ENCODE measurements around the gene SGMS2.

The SGMS2 gene

DNA sequence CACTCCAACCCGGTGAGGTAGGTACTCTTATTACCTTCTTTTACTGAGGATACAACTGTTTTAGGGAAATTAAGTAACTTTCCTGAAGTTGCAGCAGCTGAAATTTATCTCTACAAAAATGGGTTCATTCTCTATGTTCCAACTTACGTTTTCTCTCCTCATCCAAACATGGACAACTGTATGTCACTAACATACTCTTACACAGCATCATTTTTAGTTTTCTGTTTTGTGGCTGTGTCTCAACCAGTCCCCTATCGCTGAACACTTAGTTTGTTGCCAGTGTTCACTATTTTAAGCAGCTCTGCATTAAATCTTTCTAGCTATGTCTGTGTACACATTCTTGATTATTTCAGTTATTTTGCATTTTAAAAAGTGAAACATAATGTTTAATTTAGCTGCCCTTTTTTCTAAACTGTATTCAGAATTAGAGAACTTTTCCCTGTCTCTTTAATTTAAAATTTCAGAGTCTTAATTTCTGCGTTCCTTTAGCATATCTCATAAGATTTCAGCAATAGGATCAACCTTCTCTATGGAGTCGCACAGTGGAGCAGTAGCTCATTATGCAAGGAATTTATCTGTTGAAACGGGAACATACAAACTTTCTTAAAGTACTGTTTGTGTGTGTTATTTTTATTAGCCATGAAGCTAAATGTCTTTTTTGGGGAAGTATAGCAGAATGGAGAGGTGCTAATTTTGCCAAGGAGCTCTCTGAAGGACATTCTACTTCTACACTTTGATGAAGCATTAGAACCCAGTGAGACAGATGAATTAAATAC lies 3.8 kb downstream of the SGMS2 start:
- no peak for DNase-seq
- ATAC-seq, result no peak

DNA sequence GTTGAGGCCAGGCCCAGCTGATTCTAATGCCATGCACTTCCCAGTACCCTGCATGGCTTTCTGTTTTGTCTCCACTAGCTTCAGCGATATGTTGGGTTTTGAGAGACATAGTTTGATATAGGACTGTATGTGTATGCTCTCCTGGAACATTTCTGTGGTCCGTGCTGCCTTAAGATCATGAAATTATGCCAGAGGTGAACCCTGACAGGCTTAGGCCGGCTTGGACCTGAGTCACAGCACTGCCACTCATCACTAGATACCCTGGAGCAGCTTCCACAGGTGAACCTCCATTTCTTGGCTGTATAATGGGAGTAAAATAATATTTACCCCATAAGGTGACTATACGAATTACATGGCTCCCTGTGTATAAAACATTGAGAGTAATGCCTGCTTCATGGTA lies 6.4 kb downstream of the SGMS2 start:
- DNase-seq (no peak), ATAC-seq (no peak)

DNA sequence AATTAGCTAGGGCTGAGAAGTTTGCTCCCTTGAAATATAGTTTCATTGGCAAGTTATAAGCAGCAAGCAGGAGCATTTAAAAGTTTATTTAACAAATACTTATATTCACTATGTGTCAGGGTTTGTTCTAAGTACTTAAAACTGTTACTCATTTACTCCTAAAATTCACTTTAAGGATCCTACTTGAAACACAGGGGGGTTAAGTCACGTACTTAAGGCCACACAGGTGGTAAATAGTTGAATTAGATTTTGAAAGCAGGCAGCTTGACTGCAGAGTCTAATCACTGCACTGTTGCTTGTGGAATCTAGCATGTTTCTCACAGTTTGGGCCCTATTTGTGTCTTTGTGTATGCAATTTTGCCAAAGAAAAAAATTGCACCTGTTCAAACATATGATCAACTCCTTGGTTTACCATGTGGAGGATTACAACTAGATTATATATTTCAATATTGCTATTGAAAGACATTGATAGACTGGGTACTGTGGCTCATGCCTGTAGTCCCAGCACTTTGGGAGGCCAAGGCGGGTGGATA lies 7.6 kb downstream of the SGMS2 start:
- DNase-seq (no peak), ATAC-seq (no peak)

DNA sequence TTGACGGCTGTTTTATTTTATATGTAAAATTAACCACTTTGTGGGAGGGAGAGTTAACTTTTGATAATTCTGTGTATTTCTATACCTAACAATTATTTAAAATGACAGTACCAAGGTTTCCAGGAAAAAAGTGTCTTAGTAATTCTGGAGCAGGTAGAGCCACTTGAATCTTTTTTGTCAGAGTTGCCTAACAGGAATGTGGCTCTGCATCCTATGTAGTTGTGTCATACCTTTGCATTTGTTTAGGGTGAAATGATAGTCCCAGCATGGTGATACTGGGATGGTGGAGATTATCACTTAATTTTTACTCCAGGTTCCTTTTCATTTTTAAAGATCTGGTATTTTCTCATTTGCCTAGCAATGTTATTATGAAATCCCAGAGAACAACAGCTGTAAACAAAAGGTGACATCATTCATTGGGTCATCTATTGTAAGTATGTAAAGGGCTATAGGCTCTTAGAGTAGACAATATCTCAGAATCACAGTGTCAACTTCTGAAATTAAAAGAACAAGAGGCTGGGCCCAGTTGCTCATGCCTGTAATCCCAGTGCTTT lies 9.6 kb downstream of the SGMS2 start:
- DNase-seq (no peak), ATAC-seq (no peak)

DNA sequence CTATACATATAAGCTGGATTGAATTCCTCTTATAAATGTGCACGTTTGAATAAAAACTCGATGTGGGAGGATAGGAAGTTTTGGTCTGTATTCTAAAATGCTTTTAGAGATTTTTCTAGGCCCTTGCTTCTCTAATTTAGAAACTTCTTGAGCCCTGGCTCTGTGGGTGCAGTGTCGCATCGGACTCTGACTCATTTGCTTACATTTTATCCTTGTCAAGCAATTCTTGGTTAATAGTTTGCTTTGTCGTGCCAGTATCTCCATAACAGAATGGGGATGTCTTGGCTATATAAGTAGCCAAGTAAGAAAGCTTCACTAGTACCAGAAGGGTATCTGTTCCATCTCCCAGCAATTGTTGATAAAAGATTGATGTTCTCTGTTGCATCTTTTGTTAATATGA lies 10.7 kb downstream of the SGMS2 start:
- no peak for ATAC-seq

DNA sequence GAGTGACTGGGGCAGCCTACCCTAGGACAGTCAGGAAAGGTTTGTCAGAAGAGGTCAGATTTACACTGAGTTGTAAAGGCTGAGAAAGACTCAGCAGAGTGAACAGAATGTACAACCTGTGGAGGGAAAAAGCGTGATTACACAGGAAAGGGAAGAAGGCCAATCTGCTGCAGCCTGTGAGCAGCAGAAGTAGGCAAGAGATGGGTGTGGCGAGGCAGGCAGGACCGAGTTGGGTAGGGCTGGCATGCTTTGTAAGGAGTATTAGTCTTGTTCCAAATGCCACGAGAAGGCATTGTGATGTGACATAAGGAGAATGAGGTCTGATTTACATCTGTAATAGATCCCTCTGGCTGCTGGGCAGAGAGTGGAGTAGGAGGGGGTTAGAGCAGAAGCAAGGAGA lies 12.6 kb downstream of the SGMS2 start:
- DNase-seq (no peak), ATAC-seq (no peak)

More for the DNA sequence above, 10.7 kb downstream of the SGMS2 start:
- DNase-seq, result no peak

DNA sequence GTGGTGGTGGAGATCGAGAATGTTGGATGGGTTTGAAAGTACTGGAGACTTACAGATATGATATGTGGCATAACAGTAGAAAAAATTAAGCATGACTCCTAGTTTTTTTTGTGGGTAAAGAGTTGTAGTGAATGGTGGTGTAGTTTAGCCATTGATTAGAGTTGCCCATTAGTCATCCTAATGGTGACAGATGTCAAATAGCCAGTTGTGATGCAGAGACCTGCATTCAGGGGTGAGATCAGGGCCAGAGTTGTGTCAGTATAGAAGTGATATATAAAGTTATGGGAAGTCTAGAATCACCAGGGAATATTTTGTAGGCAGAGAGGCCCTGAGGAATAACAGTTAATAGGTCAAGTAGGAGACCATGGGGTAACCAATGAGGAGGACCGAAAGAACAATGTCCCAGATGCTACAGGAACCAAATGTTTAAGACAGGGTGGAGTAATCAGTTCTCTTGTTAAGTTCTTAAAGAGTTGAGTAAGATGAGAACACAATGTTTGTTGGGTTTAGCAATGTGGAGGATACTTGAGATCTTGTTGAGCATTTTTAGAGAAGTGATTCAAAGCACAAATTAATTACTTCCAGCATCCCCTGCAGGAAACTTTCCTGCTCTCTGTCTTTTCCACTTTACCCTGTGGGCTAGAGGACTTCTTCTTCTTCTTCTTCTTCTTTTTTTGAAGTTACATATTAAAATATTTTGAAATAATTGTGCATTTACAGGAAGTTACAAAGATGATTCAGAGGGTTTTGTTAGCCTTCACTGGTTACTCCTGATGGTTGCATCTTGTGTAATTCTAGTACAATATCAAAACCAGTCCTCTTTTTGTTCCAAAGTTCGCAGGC lies 13.3 kb downstream of the SGMS2 start:
- ATAC-seq, result no peak

DNA sequence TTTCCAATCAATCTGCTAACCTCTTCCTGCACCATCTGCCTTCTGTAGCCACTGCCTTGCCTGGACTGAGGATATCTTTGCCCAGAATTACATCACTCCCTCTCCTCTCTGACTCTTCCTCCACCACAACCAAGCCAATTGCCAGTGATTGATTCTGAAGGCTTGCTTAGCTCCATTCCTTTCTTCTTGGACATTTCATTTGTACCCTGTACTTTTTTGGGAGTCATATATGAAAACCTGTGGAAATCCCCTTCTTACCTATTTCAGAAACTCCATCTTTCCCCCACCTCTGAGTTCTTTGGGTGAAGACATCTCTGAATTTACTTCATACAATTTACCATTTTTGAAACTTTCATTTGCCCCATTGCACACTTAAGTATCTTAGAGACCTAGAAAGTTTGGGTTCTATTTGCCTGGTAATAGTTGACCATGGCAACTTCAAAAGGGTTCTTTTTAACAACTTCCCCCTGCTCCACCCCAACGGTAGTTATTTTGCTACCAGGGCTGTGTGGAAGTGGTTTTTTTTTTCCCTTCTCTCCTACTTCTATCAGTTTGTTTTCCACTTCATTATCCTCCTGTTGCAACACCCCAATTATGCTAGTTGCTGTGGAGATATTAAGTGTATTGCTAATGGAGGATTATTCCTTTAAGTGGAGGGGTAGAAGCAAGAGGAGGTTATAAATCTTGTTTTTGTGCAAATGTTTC lies 14.3 kb downstream of the SGMS2 start:
- ATAC-seq, result no peak
- no peak for DNase-seq

More for the DNA sequence above, 13.3 kb downstream of the SGMS2 start:
- DNase-seq, result no peak

DNA sequence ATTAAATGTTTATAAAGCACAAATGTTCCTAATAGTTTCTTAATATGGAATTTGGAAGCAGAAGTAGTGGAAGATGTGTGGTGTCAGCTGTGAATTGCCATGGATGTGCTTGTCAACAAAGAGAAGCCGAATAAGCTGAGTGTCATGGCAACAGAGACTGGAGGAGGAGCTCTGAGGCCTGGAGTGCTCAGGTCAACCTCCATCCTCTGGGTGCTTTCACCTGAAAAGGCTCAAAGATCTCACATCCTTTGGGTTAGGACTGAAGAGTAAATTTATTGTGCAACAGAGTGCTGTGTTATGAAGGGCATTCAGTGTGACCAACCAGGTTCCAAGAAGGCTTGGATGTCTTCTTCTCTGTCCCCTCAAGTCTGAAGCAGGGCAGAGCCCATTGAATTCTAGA lies 18.7 kb downstream of the SGMS2 start:
- no peak for ATAC-seq
- DNase-seq, result no peak

DNA sequence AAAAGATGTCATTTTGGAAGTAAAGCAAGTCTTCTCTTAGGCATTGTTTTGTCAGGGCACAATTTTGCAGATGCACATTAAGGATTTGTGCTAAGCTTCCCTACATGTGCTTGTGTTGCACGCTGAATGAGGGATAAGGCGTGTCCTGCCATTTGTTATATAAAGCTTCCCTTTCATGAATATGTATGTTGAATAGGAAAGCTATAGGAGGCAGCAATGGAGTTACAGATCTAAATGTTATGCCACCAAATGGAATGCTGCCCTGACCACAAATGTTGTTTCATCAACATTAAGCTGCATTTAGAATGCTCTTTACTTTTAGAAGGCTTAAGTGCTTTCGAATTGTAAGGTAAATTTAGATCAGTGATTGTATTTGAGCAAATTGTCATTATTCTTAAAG lies 20.9 kb downstream of the SGMS2 start:
- DNase-seq (no peak), ATAC-seq (no peak)

DNA sequence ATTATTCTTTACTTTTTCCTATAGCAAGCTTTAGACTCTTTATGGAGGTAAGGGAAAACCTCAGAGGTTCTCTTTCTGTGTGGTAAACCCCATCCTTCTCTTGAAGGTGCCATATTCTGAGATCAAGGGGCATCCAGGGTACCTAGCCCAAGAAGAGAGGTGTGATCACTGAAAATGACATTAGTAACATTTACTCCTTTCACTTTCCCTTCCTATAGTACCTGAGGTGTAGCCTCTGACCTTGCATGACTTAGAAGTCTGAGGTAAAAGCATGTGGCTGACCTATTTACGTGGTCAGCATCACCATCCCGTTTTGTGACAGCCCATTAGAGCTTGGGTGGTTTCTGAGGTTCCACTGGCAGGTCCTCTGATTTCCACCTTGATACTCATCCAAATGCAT lies 25.7 kb downstream of the SGMS2 start:
- ATAC-seq, result no peak
- DNase-seq, result no peak

DNA sequence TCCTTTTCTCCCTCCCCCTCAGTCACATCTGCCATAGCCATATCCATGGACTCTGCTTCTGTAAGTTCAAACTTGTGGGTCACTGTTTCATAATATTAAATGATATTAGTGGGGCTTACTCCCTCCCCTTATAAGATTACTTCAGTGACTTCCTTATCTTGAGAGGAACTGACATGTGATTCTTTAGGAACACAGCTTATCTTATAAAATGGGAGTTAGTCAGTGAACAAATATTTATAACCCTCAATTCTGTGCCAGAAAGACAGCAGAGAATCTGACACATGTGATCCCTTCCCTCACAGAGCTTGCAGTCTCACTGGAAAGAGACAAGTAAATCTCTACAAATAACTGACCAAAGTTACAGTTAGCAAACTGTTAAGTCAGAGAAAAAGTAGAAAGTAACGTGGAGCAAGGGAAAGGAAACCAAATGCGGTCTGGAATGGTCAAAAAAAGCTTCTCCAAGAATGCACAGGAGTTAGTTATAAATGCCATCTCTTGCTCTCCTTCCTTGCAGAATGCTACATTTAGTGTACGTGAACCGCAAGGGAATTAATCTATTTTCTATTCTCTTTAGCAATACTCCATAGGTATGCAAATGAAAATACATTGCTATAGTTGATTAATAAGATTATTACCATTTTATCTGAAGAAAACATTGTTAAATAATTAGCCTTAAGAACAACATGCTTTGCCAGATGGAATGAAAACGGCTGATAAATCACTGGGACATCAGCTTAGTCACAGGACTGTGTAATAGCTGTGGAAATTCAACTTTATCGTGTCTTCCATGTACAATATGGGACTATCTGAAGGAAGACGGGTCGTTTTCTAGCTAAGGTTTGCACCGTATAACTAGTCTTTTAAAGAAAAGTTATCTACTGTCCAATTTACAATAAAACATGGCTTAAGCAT lies 29.0 kb downstream of the SGMS2 start:
- no peak for ATAC-seq
- no peak for DNase-seq

DNA sequence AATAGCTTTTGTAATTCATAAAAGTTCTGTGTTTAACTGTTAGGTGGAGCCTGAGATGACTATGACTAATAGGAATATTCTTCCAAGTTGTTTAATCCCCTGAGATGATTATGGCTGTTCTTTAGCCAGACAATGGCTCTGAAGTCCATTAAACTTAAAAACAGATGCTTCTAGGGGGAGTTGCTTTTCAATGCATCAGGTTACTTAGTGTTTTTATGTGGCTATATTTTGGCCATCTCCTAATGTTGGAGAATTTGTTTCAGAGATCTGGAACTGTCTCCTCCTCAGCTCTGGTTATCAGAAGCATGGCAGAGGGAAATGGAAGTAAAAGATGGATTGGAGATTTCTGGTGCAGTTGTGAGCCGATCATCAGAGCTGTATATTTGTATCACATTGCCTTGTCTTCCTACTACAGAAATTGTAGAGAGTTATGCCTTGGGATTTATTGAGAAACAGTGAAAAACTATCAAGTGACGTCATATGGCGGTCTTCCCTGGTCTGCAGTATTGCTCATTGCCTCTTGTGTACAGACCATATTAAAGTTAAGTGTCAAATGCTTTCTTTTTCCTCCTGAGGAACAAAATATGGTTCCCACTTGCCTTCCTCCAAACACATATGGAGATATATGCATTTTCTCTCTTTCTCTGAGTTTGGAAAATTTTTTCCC lies 29.8 kb downstream of the SGMS2 start:
- DNase-seq, result no peak
- ATAC-seq, result no peak

DNA sequence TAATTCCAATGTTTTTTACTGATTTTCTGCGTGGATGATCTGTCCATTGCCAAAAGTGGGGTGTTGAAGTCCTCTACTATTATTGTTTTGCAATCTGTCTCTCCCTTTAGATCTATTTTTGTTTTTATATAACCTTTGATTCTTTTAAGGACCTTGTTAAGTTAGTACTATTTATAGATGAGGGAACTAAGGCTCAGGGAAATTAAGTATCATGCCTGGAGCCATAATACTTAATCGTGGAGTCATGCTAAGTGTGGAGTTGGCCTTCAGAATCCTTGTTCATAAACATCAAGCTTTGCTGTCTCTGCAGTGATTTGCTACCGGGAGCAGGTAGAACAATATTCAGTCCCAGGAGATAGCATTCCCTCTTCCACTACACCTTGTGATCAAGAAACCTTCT lies 31.0 kb downstream of the SGMS2 start:
- ATAC-seq (no peak), DNase-seq (no peak)

DNA sequence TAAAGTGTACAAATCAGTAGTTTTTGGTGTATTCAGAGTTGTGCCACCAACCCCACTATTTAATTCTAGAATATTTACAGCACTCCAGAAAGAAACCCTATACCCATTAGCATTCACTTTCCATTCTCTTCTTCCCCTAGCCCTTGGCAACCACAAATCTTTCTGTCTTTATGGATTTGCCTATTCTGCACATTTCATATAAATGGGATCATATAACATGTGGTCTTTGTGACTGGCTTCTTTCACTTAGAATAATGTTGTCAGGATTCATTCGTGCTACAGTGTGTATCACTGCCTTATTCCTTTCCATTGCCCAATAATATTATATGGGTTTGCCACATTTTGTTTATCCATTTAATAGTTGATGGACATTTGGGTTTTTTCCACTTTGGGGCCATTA lies 32.2 kb downstream of the SGMS2 start:
- no peak for ATAC-seq
- no peak for DNase-seq

DNA sequence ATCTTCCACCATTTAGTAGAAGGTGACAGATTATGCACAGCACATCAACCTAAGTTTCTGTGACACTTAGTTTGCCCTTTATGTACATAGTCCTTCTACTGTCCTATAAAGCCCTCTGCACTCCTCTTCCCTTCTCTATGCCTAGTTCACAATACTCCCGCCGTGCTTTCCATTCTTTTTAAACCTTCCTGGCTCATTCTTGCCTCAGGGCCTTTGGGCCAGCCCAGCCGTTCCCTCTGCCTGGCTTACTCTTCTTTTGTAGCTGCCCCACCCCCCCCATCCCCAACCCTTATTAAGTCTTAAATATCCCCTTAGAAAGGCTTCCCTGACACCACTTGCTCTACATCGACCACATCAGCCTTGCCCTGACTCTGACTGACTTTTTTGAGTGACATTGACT lies 33.0 kb downstream of the SGMS2 start:
- ATAC-seq (no peak), DNase-seq (no peak)

DNA sequence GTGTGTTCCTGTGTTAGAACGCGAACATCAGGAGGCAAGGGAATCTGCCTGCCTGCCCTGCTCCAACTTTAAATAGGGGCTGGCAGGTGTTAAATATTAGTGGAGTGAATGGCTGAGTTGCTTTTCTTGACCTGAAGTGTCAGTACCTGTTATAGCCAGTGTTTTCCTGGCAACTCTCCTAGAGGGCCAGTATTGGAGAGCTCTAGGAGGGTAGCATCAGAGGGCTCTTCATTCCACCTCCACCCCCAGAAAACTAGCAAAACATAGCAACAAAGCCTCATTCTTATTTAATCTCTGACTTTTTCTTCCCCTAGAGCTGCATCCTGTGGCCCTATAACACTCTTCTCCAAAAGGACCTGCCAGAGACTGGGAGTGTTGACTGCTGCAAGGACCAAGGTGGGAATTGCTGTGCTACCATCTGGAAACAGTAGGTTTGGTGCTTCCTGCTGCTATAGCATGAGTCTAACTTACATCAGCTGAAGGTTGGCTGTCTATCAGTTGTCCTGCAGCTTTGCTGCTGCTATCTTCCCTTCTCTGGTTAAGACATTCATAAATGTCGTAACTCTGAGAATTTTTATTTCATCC lies 33.5 kb downstream of the SGMS2 start:
- ATAC-seq, result no peak
- DNase-seq, result no peak

DNA sequence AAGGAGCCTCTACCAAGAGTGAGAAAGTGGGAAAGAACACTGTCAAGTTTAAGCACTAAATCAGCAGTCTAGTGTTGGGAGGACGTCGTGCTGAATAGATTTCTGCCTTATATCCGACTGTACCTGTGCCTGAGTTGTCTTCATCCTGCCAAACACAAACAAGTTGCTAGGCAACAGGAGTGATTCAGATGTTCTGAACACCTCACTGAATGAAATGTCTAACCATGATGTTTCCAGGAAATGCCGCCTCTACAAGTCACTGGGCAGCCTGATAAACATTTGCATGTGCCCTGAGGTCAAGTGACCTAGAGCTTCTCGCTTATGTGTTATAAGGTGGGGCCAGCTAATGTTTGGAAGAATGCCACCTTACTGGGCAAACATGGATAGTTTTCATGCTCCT lies 37.9 kb downstream of the SGMS2 start:
- DNase-seq, result peak; percentile 3
- ATAC-seq, result peak; percentile 54

DNA sequence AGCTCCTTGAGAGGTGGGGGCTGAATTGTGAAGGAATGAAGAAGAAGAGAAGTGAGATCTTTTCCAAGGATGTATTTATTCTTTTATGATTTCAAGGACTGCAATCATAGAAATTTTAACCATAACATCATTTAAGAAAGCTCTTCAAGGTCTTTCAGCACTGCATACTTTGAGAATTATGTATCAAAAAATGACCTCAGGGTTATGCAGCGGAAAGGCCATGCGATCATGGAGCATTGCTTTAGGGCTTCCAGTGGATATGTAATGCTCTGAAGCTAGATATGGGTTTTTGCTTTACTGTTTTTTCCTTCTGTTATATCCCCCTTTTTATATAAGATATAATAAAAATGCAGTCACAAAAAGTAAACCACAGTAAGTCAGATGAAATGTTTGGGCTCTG lies 38.7 kb downstream of the SGMS2 start:
- no peak for ATAC-seq
- no peak for DNase-seq

DNA sequence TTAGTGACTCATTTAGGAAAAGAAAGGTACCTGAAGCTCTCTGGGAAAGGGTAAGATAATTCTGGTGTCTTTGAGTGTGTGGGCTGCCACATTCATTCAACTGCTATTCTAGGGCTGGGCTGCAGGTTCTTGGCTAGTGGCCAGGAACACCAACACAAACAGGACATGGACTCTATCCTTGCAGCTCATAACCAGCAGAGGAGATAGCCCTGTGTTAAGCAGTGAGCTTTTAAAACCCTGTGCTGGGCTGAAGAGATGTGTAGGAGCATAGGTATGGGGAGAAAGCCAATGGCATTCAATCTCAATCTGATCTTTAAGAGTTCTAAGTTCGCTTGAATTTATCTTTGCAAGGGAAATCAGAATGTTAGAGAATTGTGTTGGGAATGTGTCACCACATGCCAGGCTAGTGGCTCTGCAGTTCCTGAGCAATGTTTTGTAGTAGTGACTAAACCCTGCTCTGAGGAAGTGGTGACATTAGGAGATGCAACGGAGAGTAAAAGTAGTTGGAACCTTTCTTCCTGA lies 39.2 kb downstream of the SGMS2 start:
- ATAC-seq (peak; percentile 48), DNase-seq (peak; percentile 8)

All from stimulated activated naive CD8-positive, alpha-beta T cell treated with anti-CD3 and anti-CD28 coated beads, Interleukin-15, Interleukin-2, amounts not matched to agents 100 U/mL and 50 U/mL, for 24 hours (primary cell).